MCF 10A (cell line): ENCODE data around the gene RRP1. TPM values are rescaled to one million over a fixed set of nuclear protein-coding genes. Genes with fewer than 3 reads are reported as not detected.

Experiments
- BruUV-seq: library from RNA; stranded (reverse); fragments of 400-500 nt; replicated peaks from 2 replicates; lab custom pipeline; 2021; lab: Mats Ljungman, UMichigan
- CTCF ChIA-PET: fragments of 300-600 bp; sonication (Branson Sonifier 250); formaldehyde crosslinking; extraction: SDS; loops from one replicate; lab custom pipeline; 2021; ENCODE audit warnings: antibody characterized with exemption, inconsistent platforms; lab: Yijun Ruan, JAX
- POLR2A ChIA-PET: fragments of 300-600, 350-650 bp; sonication (Branson Sonifier 250); formaldehyde crosslinking; extraction: SDS; loops from one replicate; lab custom pipeline; 2020; ENCODE audit warnings: antibody characterized with exemption, inconsistent platforms; lab: Yijun Ruan, JAX
- DNase-seq: peaks from one replicate; pipeline ENCODE4 v3.0.0-alpha.2; 2018; ENCODE audit not compliant: unreplicated experiment
- H3K27ac Mint-ChIP-seq: one replicate; pipeline ENCODE4 v1.8.0; 2022; ENCODE audit warnings: mild to moderate bottlenecking, low read depth, mixed read lengths; ENCODE audit not compliant: unreplicated experiment
- H3K27me3 Mint-ChIP-seq: one replicate; pipeline ENCODE4 v1.8.0; 2022; ENCODE audit warnings: mixed read lengths; ENCODE audit not compliant: insufficient read depth, unreplicated experiment
- H3K36me3 Mint-ChIP-seq: one replicate; pipeline ENCODE4 v1.8.0; 2022; ENCODE audit warnings: mild to moderate bottlenecking, moderate library complexity, mixed read lengths; ENCODE audit not compliant: insufficient read depth, unreplicated experiment
- H3K4me1 Mint-ChIP-seq: one replicate; pipeline ENCODE4 v1.8.0; 2022; ENCODE audit warnings: mixed read lengths; ENCODE audit not compliant: insufficient read depth, unreplicated experiment
- H3K4me3 Mint-ChIP-seq: one replicate; pipeline ENCODE4 v1.8.0; 2022; ENCODE audit warnings: mild to moderate bottlenecking, moderate library complexity, mixed read lengths; ENCODE audit not compliant: unreplicated experiment
- H3K9me3 Mint-ChIP-seq: one replicate; pipeline ENCODE4 v1.8.0; 2022; ENCODE audit warnings: mixed read lengths; ENCODE audit not compliant: unreplicated experiment
- intact Hi-C: fragments of 100-400 bp; cut with micrococcal nuclease; formaldehyde crosslinking; loops from 2 replicates; pipeline ENCODE4 v1.14.1; 2022
- total RNA-seq: library from RNA; stranded (reverse); gene quantifications from 2 replicates; pipeline ENCODE4 v1.2.3, GENCODE V29; 2022
- TF ChIP-seq, protein P1 (sequence below): fragments of 200-600 bp; IDR thresholded peaks from one replicate; pipeline ENCODE4 v1.8.0; 2022; ENCODE audit warnings: antibody characterized with exemption, mild to moderate bottlenecking; ENCODE audit not compliant: unreplicated experiment

Gene RRP1
- total RNA-seq, 1 experiment from 2014 or later, result 56.0 TPM

DNA sequence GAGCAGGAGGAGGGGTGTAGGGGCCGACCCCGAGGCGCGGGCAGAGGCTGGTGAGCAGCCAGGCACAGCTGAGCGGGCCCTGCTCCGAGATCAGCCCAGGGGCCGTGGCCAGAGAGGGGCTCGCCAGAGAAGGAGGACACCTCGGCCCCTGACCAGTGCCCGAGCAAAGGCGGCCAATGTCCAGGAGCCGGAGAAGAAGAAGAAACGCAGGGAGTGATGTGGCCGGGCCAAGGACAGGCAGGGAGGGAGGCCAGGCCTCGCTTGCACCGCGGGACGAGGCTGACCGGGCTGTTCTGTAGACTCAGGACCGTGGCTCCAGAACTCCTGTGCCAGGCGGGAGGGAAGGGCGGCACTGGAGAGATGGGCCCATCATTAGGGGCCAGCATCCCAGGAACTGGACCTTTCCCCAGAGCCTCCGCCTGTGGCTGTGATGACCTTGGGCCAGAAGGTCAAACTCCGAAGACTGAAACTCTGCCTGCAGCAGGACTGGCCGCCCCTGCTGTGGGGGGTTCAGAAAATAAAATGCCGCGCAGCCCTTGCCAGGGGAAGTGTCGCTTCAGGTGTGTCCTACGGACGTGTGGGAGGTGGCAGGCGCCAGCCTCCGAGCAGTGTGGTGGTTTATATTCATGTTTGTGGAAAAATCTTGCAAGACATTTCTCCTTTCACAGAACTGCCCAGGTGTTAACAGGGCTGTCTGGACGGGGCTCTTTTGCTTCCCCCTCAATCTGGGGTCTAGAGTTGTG, 14.4 kb downstream of the RRP1 start:
- H3K27ac Mint-ChIP-seq, result no peak overlapping the region
- TF ChIP-seq, protein P1, sequence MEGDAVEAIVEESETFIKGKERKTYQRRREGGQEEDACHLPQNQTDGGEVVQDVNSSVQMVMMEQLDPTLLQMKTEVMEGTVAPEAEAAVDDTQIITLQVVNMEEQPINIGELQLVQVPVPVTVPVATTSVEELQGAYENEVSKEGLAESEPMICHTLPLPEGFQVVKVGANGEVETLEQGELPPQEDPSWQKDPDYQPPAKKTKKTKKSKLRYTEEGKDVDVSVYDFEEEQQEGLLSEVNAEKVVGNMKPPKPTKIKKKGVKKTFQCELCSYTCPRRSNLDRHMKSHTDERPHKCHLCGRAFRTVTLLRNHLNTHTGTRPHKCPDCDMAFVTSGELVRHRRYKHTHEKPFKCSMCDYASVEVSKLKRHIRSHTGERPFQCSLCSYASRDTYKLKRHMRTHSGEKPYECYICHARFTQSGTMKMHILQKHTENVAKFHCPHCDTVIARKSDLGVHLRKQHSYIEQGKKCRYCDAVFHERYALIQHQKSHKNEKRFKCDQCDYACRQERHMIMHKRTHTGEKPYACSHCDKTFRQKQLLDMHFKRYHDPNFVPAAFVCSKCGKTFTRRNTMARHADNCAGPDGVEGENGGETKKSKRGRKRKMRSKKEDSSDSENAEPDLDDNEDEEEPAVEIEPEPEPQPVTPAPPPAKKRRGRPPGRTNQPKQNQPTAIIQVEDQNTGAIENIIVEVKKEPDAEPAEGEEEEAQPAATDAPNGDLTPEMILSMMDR, result no peak
- H3K4me1 Mint-ChIP-seq, result peaks cover 4% of the 10 kb centered on the region
- no peaks in the 10 kb centered on the region for H3K27me3 Mint-ChIP-seq
- intact Hi-C loops, result no loop called here
- peaks cover 41% of the 10 kb centered on the region for H3K36me3 Mint-ChIP-seq
- H3K4me3 Mint-ChIP-seq, result no peak overlapping the region
- TSS peak; percentile 27 for BruUV-seq
- H3K9me3 Mint-ChIP-seq, result no peaks in the 10 kb centered on the region
- ChIA-PET CTCF (interaction anchor here (1.3 kb wide), 1 partner anchor 14 kb away, joined by 3 read pairs; the partner anchor contains the start of gene RRP1), POLR2A (interaction anchor here (0.6 kb wide), 1 partner anchor 15 kb away, joined by 3 read pairs; no protein-coding TSS in a partner anchor)
- DNase-seq, result no peak

DNA sequence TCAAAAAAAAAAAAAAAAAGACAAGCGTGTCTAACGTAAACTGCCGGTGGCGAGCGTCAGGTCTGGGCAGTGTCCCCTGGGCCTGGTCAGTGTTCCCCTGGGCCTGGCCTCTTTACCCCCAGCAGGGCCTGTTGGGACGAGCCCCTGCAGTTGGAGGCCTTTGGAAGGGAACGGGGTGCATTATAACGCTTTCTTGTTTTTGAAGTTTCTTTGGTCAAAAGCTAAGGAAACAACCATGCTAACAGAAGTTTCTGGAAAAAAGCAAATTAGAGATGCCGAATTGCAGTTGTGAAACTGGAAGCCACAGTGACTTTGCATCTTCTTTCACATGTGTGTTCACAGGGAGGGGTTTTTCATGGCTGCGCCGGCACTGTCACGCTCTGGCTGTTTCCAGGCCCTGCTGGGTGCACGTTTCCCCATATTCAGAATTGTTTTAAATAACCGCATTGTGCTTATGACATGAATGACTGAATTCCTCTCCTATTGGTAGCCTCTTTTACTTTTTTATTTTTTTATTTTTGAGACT, 16.0 kb downstream of the RRP1 start:
- ChIA-PET POLR2A (interaction anchor here (1.0 kb wide), 1 partner anchor 58 kb away, joined by 4 read pairs; no protein-coding TSS in a partner anchor), CTCF (interaction anchor here (0.9 to 1.6 kb wide), 3 partner anchors 11 to 170 kb away, joined by 3 to 5 read pairs (median 3); no protein-coding TSS in a partner anchor)
- Mint-ChIP-seq H3K4me3 (no peak overlapping the region), H3K4me1 (peaks cover 4% of the 10 kb centered on the region), H3K27me3 (no peaks in the 10 kb centered on the region), H3K27ac (no peak overlapping the region), H3K36me3 (peaks cover 37% of the 10 kb centered on the region), H3K9me3 (no peaks in the 10 kb centered on the region)
- TF ChIP-seq, protein P1, result no peak
- DNase-seq, result no peak
- intact Hi-C loops, result no loop called here
- no TSS peak for BruUV-seq

DNA sequence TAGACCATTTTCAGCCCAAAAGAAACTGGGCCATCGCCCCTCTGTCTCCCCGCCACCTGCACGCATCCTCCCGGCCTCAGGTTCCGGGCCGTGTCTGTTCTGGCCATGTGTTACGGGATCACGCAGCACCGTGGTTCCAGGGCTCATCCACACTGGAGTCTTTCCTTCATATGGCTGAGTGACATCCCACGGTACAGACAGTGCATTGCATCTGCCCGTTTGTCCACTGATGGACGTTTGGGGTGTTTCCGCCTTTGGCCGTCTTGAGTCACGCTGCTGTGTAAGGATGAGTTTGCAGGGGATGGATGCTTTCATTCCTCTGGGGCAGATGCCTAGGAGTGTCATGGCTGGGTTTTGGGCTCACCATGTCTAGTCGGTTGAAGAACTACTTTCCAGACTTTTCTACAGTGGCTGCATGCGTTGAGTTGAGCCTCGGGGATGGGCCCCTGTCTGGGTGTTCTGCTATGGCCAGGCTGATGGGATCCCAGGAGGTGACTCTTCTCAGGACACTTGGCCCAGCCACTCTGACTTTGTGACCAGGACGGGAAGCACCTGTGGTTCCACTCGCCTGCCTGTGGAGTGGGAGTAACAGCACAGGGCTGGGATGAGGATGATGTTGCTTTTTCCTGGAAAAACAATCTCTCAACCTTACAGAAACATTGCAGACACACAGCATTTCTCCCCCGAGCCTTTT, 16.8 kb downstream of the RRP1 start:
- no peak overlapping the region for H3K27ac Mint-ChIP-seq
- TSS peak; percentile 15 for BruUV-seq
- peaks cover 10% of the 10 kb centered on the region for H3K4me1 Mint-ChIP-seq
- no peak overlapping the region for H3K4me3 Mint-ChIP-seq
- intact Hi-C loops, result no loop called here
- DNase-seq, result no peak
- no peaks in the 10 kb centered on the region for H3K27me3 Mint-ChIP-seq
- H3K36me3 Mint-ChIP-seq, result peaks cover 28% of the 10 kb centered on the region
- CTCF ChIA-PET, result no interaction called here
- POLR2A ChIA-PET, result interaction anchor here (0.6 to 1.0 kb wide), 2 partner anchors 39 to 58 kb away, joined by 3 to 4 read pairs; no protein-coding TSS in a partner anchor
- H3K9me3 Mint-ChIP-seq, result no peaks in the 10 kb centered on the region
- TF ChIP-seq, protein P1, result no peak

DNA sequence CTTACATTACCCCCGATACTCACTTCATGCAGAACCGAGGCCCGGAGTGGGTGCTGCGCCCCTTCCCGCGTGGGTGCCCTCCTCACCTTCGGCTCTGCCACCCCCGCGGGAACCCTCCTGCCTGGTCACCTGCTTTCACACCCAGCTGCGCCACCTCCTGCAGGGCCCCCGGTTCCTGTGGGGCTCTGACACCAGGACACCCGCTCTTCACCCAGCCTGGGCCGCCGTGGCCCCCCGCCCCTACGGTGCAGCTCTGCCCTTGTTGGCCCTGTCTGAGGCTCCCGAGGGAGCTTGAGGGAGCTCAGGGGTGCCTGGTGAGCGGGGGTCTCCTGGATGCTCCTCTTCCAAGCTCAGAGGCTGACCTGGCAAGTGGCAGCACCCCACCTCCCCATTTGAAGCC, 19.0 kb downstream of the RRP1 start:
- TF ChIP-seq, protein P1, result no peak
- H3K9me3 Mint-ChIP-seq, result no peaks in the 10 kb centered on the region
- peaks cover 8% of the 10 kb centered on the region for H3K36me3 Mint-ChIP-seq
- H3K4me1 Mint-ChIP-seq, result peaks cover 19% of the 10 kb centered on the region
- no peak overlapping the region for H3K4me3 Mint-ChIP-seq
- POLR2A ChIA-PET, result interaction anchor here (0.7 to 0.8 kb wide), 2 partner anchors 11 to 203 kb away, joined by 3 read pairs; no protein-coding TSS in a partner anchor
- H3K27me3 Mint-ChIP-seq, result no peaks in the 10 kb centered on the region
- H3K27ac Mint-ChIP-seq, result no peak overlapping the region
- CTCF ChIA-PET, result interaction anchor here (0.5 to 1.3 kb wide), 7 partner anchors 142 to 267 kb away, joined by 3 to 7 read pairs (median 3); no protein-coding TSS in a partner anchor
- intact Hi-C loops, result no loop called here
- DNase-seq, result no peak
- no TSS peak for BruUV-seq
